Fibroblast of the aortic adventitia (primary cell): Measurements from ENCODE around the gene DSTYK. TPM values are rescaled to one million over a fixed set of nuclear protein-coding genes. Genes with fewer than 3 reads are reported as not detected.
"Not testable (repeated sequence)": the region's sequence is repeated elsewhere in the genome, so short reads cannot be mapped to it uniquely, and the experiment has no call there.

Source experiments
- DNase-seq: peaks from one replicate; pipeline ENCODE4 v3.0.0-alpha.2; 2010; ENCODE audit warnings: low read depth
- H3K4me3 ChIP-seq: 2 replicates; pipeline ENCODE4 v1.5.1; 2011; ENCODE audit warnings: low read depth, mild to moderate bottlenecking, control low read depth, low read length, moderate library complexity
- total RNA-seq: library from RNA; depleted of rRNA; stranded (reverse); fragments of >200 nt; gene quantifications from 2 replicates; pipeline ENCODE4 v1.2.3, GENCODE V29; 2012; ENCODE audit warnings: low replicate concordance
- TF ChIP-seq, protein P1 (sequence below): IDR thresholded peaks from 2 replicates; pipeline ENCODE4 v1.5.1; 2011; ENCODE audit warnings: mild to moderate bottlenecking, low read length, control low read depth, inconsistent platforms; ENCODE audit not compliant: insufficient read depth

The DSTYK gene
- total RNA-seq, 1 donor: 16.1 TPM

DNA sequence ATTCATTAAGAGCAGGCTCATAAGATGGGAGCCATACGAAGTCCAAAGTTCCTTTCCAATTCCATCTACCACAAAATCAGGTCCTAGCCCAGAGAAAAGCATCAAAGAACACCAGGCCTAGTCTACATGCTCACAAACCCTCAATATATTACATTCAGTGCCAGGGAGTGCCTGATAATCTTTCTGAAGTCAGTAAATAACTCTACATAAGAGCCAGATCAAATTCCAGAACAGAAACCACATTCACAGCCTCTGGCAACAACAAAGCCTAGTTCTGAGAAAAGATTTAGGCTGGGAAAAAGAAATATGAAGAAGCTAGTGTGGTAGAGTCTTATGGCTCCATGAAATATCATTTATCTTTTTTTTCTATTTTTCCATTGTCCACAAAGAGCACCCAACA, 49.2 kb downstream of the DSTYK start:
- peak; percentile 40 for DNase-seq
- no peak overlapping the region for H3K4me3 ChIP-seq
- TF ChIP-seq, protein P1, sequence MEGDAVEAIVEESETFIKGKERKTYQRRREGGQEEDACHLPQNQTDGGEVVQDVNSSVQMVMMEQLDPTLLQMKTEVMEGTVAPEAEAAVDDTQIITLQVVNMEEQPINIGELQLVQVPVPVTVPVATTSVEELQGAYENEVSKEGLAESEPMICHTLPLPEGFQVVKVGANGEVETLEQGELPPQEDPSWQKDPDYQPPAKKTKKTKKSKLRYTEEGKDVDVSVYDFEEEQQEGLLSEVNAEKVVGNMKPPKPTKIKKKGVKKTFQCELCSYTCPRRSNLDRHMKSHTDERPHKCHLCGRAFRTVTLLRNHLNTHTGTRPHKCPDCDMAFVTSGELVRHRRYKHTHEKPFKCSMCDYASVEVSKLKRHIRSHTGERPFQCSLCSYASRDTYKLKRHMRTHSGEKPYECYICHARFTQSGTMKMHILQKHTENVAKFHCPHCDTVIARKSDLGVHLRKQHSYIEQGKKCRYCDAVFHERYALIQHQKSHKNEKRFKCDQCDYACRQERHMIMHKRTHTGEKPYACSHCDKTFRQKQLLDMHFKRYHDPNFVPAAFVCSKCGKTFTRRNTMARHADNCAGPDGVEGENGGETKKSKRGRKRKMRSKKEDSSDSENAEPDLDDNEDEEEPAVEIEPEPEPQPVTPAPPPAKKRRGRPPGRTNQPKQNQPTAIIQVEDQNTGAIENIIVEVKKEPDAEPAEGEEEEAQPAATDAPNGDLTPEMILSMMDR: no peak

DNA sequence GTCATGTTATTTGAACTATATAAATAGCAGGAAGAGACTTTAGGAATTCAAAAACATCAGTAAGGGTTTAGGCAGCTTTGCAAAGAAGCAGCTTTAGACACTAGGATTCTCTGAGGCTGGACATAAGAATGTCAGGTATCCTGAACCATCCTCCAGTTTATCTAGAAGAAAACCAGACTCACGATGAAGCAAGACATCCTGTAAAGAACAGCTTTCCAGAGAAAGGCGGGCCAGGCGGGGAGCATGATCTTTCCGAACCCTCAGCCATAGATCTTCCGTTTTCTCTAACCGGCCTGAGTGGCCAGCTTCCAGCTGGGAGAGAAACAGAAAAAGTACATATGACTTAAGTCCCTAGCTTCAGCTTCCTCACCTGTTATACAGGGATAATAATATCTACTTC, 50.4 kb downstream of the DSTYK start:
- TF ChIP-seq, protein P1: no peak
- no peak for DNase-seq
- no peak overlapping the region for H3K4me3 ChIP-seq

DNA sequence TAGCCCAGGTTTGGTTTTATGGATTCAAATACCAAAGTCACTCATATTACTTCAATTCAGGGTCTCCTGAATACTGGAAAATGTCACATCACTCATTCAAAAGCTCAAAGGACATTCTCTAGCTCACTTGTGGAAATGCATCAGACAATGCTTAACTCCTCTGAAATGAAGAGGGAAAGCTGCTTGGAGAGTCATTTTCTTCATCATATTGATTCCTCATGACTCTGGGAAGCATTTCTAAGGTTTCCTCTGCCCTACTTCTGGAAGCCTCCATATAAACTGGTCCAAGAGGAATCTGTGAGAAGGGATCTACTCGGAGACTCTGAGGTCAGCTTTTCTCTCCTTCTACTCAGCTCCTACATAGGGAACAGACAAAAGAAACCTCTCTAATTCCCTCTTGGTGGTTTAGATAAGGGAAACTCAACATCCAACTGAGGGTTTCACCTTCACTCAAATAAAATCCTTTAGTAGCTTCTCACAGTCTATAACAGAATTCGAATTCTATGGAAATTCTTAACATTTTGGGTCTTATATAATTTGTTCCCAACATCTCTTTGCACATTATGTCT, 53.4 kb downstream of the DSTYK start:
- TF ChIP-seq, protein P1: no peak

DNA sequence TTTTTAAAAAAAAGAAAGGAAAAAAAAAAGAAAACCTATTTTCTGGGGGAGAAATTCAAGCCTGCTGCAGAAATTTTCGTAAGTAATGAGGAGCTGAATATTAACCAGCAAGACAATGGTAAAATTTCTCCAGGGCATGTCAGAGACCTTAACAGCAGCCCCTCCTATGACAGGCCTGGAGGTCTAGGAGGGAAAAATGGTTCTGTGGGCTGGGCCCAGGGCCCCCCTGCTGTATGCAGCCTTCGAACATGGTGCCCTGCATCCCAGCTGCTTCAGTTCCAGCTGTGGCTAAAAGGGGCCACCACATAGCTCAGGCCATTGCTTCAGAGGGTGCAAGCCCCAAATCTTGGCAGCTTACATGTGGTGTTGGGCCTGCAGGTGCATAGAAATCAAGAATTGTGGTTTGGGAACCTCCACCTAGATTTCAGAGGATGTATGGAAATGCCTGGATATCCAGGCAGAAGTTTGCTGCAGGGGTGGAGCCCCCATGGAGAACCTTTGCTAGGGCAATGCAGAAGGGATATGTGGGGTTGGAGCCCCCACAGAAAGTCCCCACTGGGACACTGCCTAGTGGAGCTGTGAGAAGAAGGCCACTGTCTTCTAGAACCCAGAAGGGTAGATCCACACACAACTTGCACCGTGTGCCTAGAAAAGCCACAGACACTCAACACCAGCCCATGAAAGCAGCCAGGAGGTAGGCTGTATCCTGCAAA, 55.7 kb downstream of the DSTYK start:
- not testable (repeated sequence) for DNase-seq, H3K4me3 ChIP-seq

More for the DNA sequence above, 53.4 kb downstream of the DSTYK start:
- no peak for DNase-seq
- H3K4me3 ChIP-seq: no peak overlapping the region

DNA sequence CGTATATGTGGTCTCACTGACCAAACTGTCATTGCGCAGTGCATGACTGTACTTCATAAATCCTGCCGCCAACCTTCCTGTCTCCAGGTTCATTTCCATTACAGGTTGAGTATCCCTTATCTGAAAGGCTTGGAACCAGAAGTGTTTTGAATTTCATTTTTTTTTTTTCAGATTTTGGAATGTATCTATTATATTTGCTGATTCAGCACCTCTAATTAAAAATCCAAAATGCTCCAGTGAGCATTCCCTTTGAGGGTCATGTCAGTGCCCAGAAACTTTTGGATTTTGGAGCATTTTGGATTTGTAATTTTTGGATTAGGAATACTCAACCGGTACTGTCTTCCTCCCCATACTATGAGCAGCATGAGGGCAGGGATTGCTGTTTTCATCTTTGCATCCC, 59.0 kb downstream of the DSTYK start:
- TF ChIP-seq, protein P1: no peak
- no peak for DNase-seq
- H3K4me3 ChIP-seq: no peak overlapping the region

DNA sequence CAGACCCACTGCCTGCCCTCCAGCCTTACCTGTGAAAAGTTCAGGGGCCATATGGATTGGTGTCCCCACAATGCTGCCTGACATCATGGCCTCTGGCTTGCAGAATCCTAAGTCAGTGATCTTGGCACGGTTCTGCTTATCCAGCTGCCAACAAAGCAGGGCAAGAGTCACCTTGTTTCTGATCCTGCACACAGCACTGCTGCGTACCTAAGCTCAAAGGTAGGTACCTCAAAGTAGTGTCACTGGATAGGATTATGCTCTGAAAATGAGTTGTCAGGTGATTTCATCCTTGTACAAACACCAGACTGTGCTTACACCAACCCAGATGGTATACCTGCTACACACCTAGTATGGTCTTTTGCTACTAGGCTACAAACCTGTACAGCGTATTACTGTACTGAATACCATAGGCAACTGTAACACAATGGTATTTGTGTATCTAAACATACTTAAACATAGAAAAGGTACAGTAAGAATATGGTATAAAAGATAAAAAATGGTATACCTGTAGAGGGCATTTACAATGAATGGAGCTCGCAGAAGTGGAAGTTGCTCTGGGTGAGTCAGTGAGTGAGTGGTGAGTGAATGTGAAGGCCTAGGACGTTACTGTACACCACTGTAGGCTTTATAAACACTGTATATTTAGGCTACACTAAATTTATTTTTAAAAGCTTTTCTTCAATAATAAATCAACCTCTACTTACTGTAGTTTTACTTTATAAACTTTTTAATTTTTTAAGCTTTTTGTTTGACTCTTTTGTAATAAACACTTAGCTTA, 60.7 kb downstream of the DSTYK start:
- DNase-seq: no peak
- no peak overlapping the region for H3K4me3 ChIP-seq
- TF ChIP-seq, protein P1: no peak

DNA sequence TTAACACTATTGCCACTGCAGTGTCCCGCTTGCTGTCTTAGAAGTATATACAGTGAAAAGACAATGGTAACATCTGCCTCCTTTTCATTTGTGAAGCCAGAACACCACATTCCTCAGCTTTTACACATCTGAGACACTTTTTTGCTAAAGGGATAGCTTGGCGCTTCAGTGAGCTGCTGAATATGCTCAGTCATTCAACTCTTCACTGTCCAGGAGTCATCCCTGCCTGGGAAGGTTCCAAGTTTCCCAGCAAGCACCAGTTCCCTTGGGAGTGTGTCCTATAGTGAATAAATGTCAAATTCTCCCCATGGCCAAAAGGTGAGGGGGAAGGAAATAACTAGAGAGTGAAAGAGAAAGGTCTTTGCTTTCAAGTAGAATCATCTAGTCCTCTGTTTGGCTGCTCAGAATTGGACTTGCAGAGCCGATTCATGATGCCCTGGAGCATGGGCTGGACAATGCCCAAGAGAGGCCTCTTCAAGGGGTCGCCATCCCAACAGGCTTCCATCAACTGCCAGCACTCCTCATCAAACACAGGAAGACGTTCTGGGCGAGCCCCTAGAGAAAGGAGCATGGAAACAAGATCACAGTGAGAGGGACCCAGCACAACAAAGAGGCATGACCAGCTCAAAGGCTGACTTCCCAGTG, 64.2 kb downstream of the DSTYK start:
- TF ChIP-seq, protein P1: no peak
- peak; percentile 53 for DNase-seq
- H3K4me3 ChIP-seq: no peak overlapping the region
